ENCODE results near the gene NTRK1. TPM values are rescaled to one million over a fixed set of nuclear protein-coding genes. Genes with fewer than 3 reads are reported as not detected.

NTRK1 gene
- total and polyA plus RNA-seq, 9 donors: 0.35 to 1.9 (median 0.88) TPM

DNA sequence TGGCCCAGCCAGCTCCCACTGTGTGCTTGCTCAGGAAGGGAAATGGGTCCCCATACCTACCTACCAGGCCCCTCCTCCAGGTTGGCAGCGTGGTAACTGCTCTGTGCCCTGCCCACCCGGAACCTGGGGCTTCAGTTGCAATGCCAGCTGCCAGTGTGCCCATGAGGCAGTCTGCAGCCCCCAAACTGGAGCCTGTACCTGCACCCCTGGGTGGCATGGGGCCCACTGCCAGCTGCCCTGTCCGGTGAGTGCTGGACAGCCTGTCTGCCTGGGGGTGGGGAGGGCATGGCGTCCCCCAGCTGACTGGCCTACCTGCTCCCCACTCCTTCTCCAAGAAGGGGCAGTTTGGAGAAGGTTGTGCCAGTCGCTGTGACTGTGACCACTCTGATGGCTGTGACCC is 49.0 kb downstream of the NTRK1 start:
- H3K36me3 ChIP-seq (ENCODE audit: control insufficient read depth, insufficient read depth, low read length): peaks cover 48% of the 10 kb centered on the region
- peaks cover 19% of the 10 kb centered on the region for H3K27me3 ChIP-seq (ENCODE audit: control insufficient read depth, insufficient read depth, low read length)
- H3K4me1 ChIP-seq (ENCODE audit: control insufficient read depth, insufficient read depth, low read length): peaks cover 42% of the 10 kb centered on the region
- H3K4me3 ChIP-seq (ENCODE audit: low read length): no peak overlapping the region
- no peaks in the 10 kb centered on the region for H3K9me3 ChIP-seq (replicated peaks; ENCODE audit: control insufficient read depth, low read depth, low read length)
- H3K27ac ChIP-seq (ENCODE audit: low read length): no peak overlapping the region
- WGBS (ENCODE audit: insufficient coverage): 92% methylated on average over 2 of the region's 5 CpGs
- DNase-seq: no peak

GRCh38 chr1:156910309-156910782 is 49.7 kb downstream of the NTRK1 start:
- WGBS (ENCODE audit: insufficient coverage): 51% methylated on average over 8 of the region's 18 CpGs
- H3K9me3 ChIP-seq (replicated peaks; ENCODE audit: control insufficient read depth, low read depth, low read length): no peaks in the 10 kb centered on the region
- peaks cover 19% of the 10 kb centered on the region for H3K27me3 ChIP-seq (ENCODE audit: control insufficient read depth, insufficient read depth, low read length)
- H3K36me3 ChIP-seq (ENCODE audit: control insufficient read depth, insufficient read depth, low read length): peaks cover 54% of the 10 kb centered on the region
- H3K4me3 ChIP-seq (ENCODE audit: low read length): no peak overlapping the region
- no peak overlapping the region for H3K27ac ChIP-seq (ENCODE audit: low read length)
- H3K4me1 ChIP-seq (ENCODE audit: control insufficient read depth, insufficient read depth, low read length): peaks cover 39% of the 10 kb centered on the region
- no peak for DNase-seq

GRCh38 chr1:156911577-156912298 is 51.1 kb downstream of the NTRK1 start:
- no peak overlapping the region for H3K4me3 ChIP-seq (ENCODE audit: low read length)
- H3K4me1 ChIP-seq (ENCODE audit: control insufficient read depth, insufficient read depth, low read length): peaks cover 37% of the 10 kb centered on the region
- no peak for DNase-seq
- 67% methylated on average over 1 of the region's 6 CpGs for WGBS (ENCODE audit: insufficient coverage)
- H3K36me3 ChIP-seq (ENCODE audit: control insufficient read depth, insufficient read depth, low read length): peaks cover 51% of the 10 kb centered on the region
- H3K27ac ChIP-seq (ENCODE audit: low read length): peak overlapping the region; percentile 7
- no peaks in the 10 kb centered on the region for H3K9me3 ChIP-seq (replicated peaks; ENCODE audit: control insufficient read depth, low read depth, low read length)
- H3K27me3 ChIP-seq (ENCODE audit: control insufficient read depth, insufficient read depth, low read length): peaks cover 19% of the 10 kb centered on the region

DNA sequence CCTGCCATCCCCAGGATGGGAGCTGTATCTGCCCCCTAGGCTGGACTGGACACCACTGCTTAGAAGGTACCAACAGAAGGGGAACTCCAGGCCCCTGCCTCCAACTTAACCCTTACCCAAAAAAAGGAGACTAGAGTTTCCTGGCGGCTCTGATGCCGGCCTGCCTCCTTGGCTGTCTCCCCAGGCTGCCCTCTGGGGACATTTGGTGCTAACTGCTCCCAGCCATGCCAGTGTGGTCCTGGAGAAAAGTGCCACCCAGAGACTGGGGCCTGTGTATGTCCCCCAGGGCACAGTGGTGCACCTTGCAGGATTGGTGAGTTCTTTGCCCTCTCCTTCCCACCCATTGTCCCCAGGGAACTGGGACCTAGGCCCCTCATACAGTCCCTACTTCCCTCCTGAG is 51.6 kb downstream of the NTRK1 start:
- H3K27me3 ChIP-seq (ENCODE audit: control insufficient read depth, insufficient read depth, low read length): peaks cover 17% of the 10 kb centered on the region
- WGBS (ENCODE audit: insufficient coverage): 34% methylated on average over 2 of the region's 2 CpGs
- peaks cover 47% of the 10 kb centered on the region for H3K36me3 ChIP-seq (ENCODE audit: control insufficient read depth, insufficient read depth, low read length)
- H3K9me3 ChIP-seq (replicated peaks; ENCODE audit: control insufficient read depth, low read depth, low read length): no peaks in the 10 kb centered on the region
- no peak overlapping the region for H3K4me3 ChIP-seq (ENCODE audit: low read length)
- H3K27ac ChIP-seq (ENCODE audit: low read length): peak overlapping the region; percentile 7
- DNase-seq: no peak
- H3K4me1 ChIP-seq (ENCODE audit: control insufficient read depth, insufficient read depth, low read length): peaks cover 33% of the 10 kb centered on the region

- H3K36me3 ChIP-seq (ENCODE audit: control insufficient read depth, insufficient read depth, low read length): peaks cover 45% of the 10 kb centered on the region
- peak overlapping the region; percentile 42 for H3K27ac ChIP-seq (ENCODE audit: low read length)
- peaks cover 29% of the 10 kb centered on the region for H3K4me1 ChIP-seq (ENCODE audit: control insufficient read depth, insufficient read depth, low read length)
- H3K27me3 ChIP-seq (ENCODE audit: control insufficient read depth, insufficient read depth, low read length): peaks cover 11% of the 10 kb centered on the region
- DNase-seq: peak; percentile 52
- no peak overlapping the region for H3K4me3 ChIP-seq (ENCODE audit: low read length)
- H3K9me3 ChIP-seq (replicated peaks; ENCODE audit: control insufficient read depth, low read depth, low read length): peaks cover under 1% of the 10 kb centered on the region
- WGBS (ENCODE audit: insufficient coverage): 31% methylated on average over 16 of the region's 24 CpGs
These were observed 52.5 kb downstream of the NTRK1 start for GRCh38 chr1:156912861-156913808.

DNA sequence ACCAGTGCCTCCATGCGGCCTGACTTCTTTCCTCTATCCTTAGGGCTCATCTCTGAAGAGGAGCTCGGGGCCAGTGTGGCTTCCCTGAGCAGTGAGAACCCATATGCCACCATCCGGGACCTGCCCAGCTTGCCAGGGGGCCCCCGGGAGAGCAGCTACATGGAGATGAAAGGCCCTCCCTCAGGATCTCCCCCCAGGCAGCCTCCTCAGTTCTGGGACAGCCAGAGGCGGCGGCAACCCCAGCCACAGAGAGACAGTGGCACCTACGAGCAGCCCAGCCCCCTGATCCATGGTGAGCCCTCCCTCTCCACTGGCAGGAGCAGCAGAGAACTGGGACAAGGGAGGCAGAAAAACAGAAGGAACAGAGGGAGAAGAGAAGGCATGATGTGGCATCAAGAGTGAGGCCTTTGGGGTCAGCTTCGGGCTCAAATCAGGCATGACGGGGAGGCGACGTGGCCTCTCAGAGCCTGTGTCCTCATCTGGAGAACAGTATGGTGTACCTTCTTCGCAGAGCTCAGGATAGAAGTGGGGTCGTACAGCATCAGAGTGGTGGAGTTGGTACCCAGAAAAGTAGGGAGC is 53.2 kb downstream of the NTRK1 start:
- Histone ChIP-seq H3K4me1 (ENCODE audit: control insufficient read depth, insufficient read depth, low read length) (peaks cover 23% of the 10 kb centered on the region), H3K4me3 (ENCODE audit: low read length) (no peak overlapping the region), H3K27me3 (ENCODE audit: control insufficient read depth, insufficient read depth, low read length) (peaks cover 5% of the 10 kb centered on the region), H3K36me3 (ENCODE audit: control insufficient read depth, insufficient read depth, low read length) (peaks cover 38% of the 10 kb centered on the region), H3K27ac (ENCODE audit: low read length) (peak overlapping the region; percentile 42), H3K9me3 (replicated peaks; ENCODE audit: control insufficient read depth, low read depth, low read length) (peaks cover 2% of the 10 kb centered on the region)
- WGBS (ENCODE audit: insufficient coverage): 81% methylated on average over 12 of the region's 13 CpGs
- DNase-seq: no peak

DNA sequence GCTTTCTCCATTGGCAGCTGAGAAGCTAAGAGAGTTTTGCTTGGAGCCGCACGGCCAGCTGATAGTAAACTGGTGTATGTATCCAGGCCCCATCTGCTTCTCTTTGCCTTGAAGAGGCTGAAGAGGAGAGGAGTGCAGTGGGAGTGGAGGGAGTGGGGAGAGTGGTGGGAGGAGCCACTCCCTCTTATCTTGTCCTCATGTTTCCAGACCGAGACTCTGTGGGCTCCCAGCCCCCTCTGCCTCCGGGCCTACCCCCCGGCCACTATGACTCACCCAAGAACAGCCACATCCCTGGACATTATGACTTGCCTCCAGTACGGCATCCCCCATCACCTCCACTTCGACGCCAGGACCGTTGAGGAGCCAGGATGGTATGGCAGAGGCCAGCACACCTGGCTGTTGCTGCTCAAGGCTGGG is 53.8 kb downstream of the NTRK1 start:
- Histone ChIP-seq H3K27me3 (ENCODE audit: control insufficient read depth, insufficient read depth, low read length) (peaks cover 6% of the 10 kb centered on the region), H3K9me3 (replicated peaks; ENCODE audit: control insufficient read depth, low read depth, low read length) (peaks cover 2% of the 10 kb centered on the region), H3K36me3 (ENCODE audit: control insufficient read depth, insufficient read depth, low read length) (peaks cover 38% of the 10 kb centered on the region), H3K27ac (ENCODE audit: low read length) (no peak overlapping the region), H3K4me1 (ENCODE audit: control insufficient read depth, insufficient read depth, low read length) (peaks cover 23% of the 10 kb centered on the region), H3K4me3 (ENCODE audit: low read length) (no peak overlapping the region)
- WGBS (ENCODE audit: insufficient coverage): 82% methylated on average over 6 of the region's 9 CpGs
- no peak for DNase-seq

DNA sequence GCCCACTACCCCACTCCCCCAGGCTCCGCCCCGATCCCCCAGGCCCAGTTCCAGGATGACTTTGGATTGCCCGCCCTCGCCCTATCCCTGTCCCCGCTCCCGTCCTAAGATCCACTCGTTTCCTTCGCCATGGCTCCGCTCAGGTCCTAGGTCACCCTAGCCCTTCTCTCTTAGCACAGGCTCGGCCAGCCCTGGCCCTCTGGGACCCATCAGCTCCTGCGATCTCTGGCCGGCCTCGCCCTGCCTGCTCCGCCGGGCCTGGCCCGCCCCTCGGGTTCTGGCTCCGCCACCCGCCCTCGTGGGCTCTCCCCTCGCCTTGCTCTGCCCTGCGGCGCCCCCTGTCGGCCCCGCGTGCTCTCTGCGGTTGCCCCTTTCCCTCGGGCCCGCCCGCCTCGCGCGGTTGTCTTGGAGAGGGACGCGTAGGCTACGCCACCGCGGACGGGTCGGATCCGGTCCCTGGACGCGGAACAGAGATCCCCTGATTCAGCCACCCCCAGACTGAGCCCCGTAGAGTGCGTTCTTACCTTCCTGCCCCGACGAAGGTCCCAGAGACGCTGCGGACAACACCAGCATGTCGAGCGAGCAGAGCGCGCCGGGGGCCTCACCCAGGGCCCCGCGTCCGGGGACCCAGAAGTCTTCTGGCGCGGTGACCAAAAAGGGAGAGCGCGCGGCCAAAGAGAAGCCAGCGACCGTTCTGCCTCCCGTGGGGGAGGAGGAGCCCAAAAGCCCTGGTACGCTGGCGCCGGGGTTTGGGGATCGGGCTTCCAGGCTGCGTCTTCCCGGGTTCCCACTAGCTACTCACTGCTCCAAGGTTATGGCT is 59.8 kb downstream of the NTRK1 start, which contains the start of gene LRRC71:
Gene LRRC71 (plus strand): TSS at position 400 of the 820 bp plus-strand sequence. CDS start 172 bp downstream, at position 572.
- peak; percentile 87 for DNase-seq
- H3K4me1 ChIP-seq (ENCODE audit: control insufficient read depth, insufficient read depth, low read length): peaks cover 26% of the 10 kb centered on the region
- H3K27ac ChIP-seq (ENCODE audit: low read length): no peak within 1 kb of the TSS
- peak within 1 kb of the TSS; percentile 3 for H3K4me3 ChIP-seq (ENCODE audit: low read length)
- WGBS (ENCODE audit: insufficient coverage): 2% methylated on average over 66 of the region's 71 CpGs
- H3K9me3 ChIP-seq (replicated peaks; ENCODE audit: control insufficient read depth, low read depth, low read length): peaks cover 2% of the 10 kb centered on the region
- peaks cover 64% of the 10 kb centered on the region for H3K27me3 ChIP-seq (ENCODE audit: control insufficient read depth, insufficient read depth, low read length)
- H3K36me3 ChIP-seq (ENCODE audit: control insufficient read depth, insufficient read depth, low read length): peaks cover 5% of the 10 kb centered on the region

DNA sequence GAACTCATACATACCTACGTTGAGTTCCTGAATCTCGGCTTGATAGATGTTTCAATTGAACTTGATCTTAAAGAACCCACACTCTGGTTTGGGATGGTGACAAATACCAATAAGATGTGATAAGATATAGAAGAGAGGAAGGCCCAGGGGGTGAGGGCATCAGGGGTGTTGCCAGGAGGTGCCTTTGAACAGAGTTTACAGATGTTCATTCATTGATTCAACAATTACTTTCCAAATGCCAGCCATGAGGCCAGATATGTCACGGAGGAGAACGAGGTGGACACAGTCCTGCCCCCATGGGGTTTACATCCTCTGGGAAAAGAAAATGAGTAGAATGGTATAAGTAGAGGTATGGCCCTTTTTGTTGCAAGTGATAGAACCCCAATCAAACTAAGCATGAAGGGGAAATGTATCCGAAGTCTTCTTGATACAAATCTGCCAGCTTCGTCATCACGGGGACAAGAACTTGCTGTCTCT is 60.4 kb downstream of the NTRK1 start:
- no peak overlapping the region for H3K4me3 ChIP-seq (ENCODE audit: low read length)

More for the DNA sequence above, 60.4 kb downstream of the NTRK1 start:
- DNase-seq: no peak
- peaks cover 67% of the 10 kb centered on the region for H3K27me3 ChIP-seq (ENCODE audit: control insufficient read depth, insufficient read depth, low read length)
- peaks cover 26% of the 10 kb centered on the region for H3K4me1 ChIP-seq (ENCODE audit: control insufficient read depth, insufficient read depth, low read length)
- 90% methylated on average over 2 of the region's 7 CpGs for WGBS (ENCODE audit: insufficient coverage)
- peaks cover 2% of the 10 kb centered on the region for H3K9me3 ChIP-seq (replicated peaks; ENCODE audit: control insufficient read depth, low read depth, low read length)
- no peaks in the 10 kb centered on the region for H3K36me3 ChIP-seq (ENCODE audit: control insufficient read depth, insufficient read depth, low read length)
- no peak overlapping the region for H3K27ac ChIP-seq (ENCODE audit: low read length)
